NT2/D1 (cell line): Measurements from ENCODE around the gene ITIH4.

Source experiments
- YY1 ChIP-seq: IDR thresholded peaks from 2 replicates; pipeline ENCODE4 v1.6.1; 2011; ENCODE audit not compliant: insufficient read length, insufficient read depth
- ZNF274 ChIP-seq: IDR thresholded peaks from 2 replicates; pipeline ENCODE4 v1.6.1; 2011; ENCODE audit warnings: mild to moderate bottlenecking, low read depth, low read length

DNA sequence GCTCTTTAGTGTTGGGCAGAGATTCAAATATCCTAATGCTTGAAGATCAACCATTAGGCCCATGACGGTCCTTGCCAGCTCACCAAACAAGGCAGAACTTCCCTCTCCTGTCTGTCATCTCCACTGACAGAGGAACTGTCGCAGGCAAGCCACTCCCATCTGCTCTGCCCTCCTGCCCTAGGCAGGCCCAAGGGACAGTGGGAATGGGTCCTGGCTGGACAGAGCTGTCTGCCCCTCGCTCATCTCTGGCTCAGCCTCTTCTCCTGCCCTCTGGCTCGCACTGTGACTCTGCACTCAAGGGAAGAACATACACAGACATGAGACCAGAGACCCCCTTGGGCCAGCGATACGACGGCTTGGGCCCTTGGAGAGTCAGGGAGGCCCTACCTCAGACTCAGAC is 12.0 kb upstream of the ITIH4 start:
- TF ChIP-seq ZNF274, result no peak
- TF ChIP-seq YY1, result no peak
